ENCODE measurements around the gene TLCD3B.

DNA sequence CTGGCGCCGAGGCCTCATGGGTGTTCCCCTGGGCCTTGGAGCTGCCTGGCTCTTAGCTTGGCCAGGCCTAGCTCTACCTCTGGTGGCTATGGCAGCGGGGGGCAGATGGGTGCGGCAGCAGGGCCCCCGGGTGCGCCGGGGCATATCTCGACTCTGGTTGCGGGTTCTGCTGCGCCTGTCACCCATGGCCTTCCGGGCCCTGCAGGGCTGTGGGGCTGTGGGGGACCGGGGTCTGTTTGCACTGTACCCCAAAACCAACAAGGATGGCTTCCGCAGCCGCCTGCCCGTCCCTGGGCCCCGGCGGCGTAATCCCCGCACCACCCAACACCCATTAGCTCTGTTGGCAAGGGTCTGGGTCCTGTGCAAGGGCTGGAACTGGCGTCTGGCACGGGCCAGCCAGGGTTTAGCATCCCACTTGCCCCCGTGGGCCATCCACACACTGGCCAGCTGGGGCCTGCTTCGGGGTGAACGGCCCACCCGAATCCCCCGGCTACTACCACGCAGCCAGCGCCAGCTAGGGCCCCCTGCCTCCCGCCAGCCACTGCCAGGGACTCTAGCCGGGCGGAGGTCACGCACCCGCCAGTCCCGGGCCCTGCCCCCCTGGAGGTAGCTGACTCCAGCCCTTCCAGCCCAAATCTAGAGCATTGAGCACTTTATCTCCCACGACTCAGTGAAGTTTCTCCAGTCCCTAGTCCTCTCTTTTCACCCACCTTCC lies 43.5 kb downstream of the TLCD3B start:
- no peak for TF ChIP-seq CTCF (IDR thresholded peaks at IDR 0.05; ENCODE audit: low read depth, low read length, missing input control)
- no peak for TF ChIP-seq ATF3 (IDR thresholded peaks at IDR 0.05)
- TF ChIP-seq MAX (IDR thresholded peaks at IDR 0.05), result no peak
- no peak for TF ChIP-seq RAD21 (IDR thresholded peaks at IDR 0.05)
- TF ChIP-seq, protein P1, sequence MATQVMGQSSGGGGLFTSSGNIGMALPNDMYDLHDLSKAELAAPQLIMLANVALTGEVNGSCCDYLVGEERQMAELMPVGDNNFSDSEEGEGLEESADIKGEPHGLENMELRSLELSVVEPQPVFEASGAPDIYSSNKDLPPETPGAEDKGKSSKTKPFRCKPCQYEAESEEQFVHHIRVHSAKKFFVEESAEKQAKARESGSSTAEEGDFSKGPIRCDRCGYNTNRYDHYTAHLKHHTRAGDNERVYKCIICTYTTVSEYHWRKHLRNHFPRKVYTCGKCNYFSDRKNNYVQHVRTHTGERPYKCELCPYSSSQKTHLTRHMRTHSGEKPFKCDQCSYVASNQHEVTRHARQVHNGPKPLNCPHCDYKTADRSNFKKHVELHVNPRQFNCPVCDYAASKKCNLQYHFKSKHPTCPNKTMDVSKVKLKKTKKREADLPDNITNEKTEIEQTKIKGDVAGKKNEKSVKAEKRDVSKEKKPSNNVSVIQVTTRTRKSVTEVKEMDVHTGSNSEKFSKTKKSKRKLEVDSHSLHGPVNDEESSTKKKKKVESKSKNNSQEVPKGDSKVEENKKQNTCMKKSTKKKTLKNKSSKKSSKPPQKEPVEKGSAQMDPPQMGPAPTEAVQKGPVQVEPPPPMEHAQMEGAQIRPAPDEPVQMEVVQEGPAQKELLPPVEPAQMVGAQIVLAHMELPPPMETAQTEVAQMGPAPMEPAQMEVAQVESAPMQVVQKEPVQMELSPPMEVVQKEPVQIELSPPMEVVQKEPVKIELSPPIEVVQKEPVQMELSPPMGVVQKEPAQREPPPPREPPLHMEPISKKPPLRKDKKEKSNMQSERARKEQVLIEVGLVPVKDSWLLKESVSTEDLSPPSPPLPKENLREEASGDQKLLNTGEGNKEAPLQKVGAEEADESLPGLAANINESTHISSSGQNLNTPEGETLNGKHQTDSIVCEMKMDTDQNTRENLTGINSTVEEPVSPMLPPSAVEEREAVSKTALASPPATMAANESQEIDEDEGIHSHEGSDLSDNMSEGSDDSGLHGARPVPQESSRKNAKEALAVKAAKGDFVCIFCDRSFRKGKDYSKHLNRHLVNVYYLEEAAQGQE (IDR thresholded peaks at IDR 0.05), result no peak
- no peak for TF ChIP-seq HNF4A (conservative IDR thresholded peaks at IDR 0.05)
- TF ChIP-seq YY1 (IDR thresholded peaks at IDR 0.05), result no peak
- no peak for TF ChIP-seq GABPA (IDR thresholded peaks at IDR 0.05 in 1 of 2, conservative IDR thresholded peaks at IDR 0.05 in 1 of 2)
- no peak for TF ChIP-seq FOXA1 (IDR thresholded peaks at IDR 0.05)
- TF ChIP-seq JUND (IDR thresholded peaks at IDR 0.05), result no peak
